BJ (cell line): Measurements from ENCODE around the gene RBBP4. TPM values are rescaled to one million over a fixed set of nuclear protein-coding genes. Genes with fewer than 3 reads are reported as not detected.
"Not testable (repeated sequence)": the region's sequence is repeated elsewhere in the genome, so short reads cannot be mapped to it uniquely, and the experiment has no call there.

ENCODE experiments used
- CTCF ChIA-PET: fragments of 350-600 bp; formaldehyde crosslinking; extraction: SDS; loops from one replicate; lab custom pipeline; 2021; ENCODE audit warnings: antibody characterized with exemption, inconsistent platforms; lab: Yijun Ruan, JAX
- POLR2A ChIA-PET: fragments of 300-600 bp; sonication (Branson Sonifier 250); formaldehyde crosslinking; extraction: SDS; loops from one replicate; lab custom pipeline; 2021; ENCODE audit warnings: antibody characterized with exemption; lab: Charles Lee
- DNase-seq: peaks from one replicate; pipeline ENCODE4 v3.0.0-alpha.2; 2011; ENCODE audit warnings: low read depth
- H3K27me3 ChIP-seq: 2 replicates; pipeline ENCODE4 v1.6.0; 2011; ENCODE audit warnings: low read length; ENCODE audit not compliant: control insufficient read depth, insufficient read depth
- H3K36me3 ChIP-seq: 2 replicates; pipeline ENCODE4 v1.5.1; 2011; ENCODE audit warnings: low read length; ENCODE audit not compliant: control insufficient read depth, insufficient read depth
- H3K4me3 ChIP-seq: 2 replicates; pipeline ENCODE4 v1.5.1; 2011; ENCODE audit warnings: low read depth, mild to moderate bottlenecking, control low read depth, low read length
- CTCF ChIP-seq: IDR thresholded peaks from 2 replicates; pipeline ENCODE4 v1.5.1; 2011; ENCODE audit warnings: low read depth, mild to moderate bottlenecking, control low read depth, inconsistent platforms, low read length, moderate library complexity; ENCODE audit not compliant: insufficient read depth
- polyA plus RNA-seq: library from polyadenylated mRNA; depleted of rRNA; stranded (reverse); fragments of >200 nt; gene quantifications from 2 replicates; pipeline ENCODE4 v1.2.3, GENCODE V29; 2011

Gene RBBP4
- polyA plus RNA-seq, 1 experiment, result 67.0 TPM

DNA sequence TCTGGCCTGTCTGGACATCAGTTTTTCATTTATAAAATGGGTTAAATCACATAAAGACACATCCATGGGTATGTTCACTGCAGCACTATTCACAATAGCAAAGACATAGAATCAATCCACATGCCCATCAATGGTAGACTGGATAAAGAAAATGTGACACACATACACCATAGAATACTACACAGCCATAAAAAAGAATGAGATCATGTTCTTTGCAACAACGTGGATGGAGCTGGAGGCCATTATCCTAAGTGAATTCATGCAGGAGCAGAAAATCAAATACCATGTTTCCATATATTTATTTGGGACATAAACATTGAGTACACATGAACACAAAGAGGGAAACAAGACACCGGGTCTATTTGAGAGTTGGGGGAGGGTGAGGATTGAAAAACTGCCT lies 28.8 kb upstream of the RBBP4 start:
- ChIA-PET POLR2A (no interaction called here), CTCF (interaction anchor here (1.1 kb wide), 1 partner anchor 15 kb away, joined by 3 read pairs; no protein-coding TSS in a partner anchor)
- H3K27me3 ChIP-seq, result no peaks in the 10 kb centered on the region
- no peak for TF ChIP-seq CTCF
- no peaks in the 10 kb centered on the region; the same call in 1 of the 2 replicates for H3K36me3 ChIP-seq
- no peak overlapping the region for H3K4me3 ChIP-seq
- DNase-seq, result no peak

DNA sequence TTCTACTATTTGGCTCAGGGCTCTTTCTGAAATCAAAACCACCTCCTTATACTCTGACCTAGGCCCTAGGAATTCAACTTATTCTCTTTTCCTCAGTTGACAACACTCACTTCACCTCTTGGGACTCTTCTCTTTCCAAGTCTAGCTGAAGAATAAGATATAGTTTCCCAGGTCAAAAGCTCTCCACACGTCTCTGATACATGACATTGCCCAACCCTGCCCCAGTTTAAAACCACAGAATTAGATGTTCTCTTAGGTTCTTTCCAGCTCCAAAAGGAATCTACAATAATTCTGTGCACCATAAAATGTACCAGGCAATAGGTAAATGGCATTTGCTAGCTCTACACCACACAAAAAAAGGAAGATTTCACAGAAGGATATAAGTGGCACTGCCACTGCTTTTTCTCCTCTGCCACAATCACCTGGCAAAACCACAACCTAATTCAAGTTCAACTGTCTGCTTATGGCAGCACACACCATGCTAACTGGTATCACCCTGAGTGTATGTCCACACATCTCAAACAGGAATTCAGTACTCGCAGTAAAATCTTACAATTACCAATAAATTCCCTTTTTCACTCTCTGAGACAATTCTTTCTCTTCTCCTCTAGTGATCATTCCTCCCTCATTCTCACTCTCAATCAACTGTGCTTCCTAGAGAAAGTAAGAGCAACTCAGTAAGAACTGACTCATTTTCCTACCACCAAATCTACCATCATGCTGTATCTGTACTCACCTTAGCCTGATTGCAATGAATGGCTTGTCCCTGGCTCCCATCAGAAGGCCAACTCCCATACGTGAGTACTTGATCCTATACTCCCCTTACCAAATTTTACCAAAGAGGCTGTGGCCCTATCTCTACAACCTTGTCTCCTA lies 28.0 kb upstream of the RBBP4 start:
- DNase-seq, result no peak
- TF ChIP-seq CTCF, result no peak
- Histone ChIP-seq H3K4me3 (no peak overlapping the region), H3K27me3 (no peaks in the 10 kb centered on the region), H3K36me3 (peaks cover 2% of the 10 kb centered on the region; the same call in 1 of the 2 replicates)
- POLR2A ChIA-PET, result no interaction called here
- CTCF ChIA-PET, result interaction anchor here (1.1 kb wide), 1 partner anchor 14 kb away, joined by 3 read pairs; no protein-coding TSS in a partner anchor

- Histone ChIP-seq H3K27me3 (no peaks in the 10 kb centered on the region), H3K4me3 (no peak overlapping the region), H3K36me3 (peaks cover 2% of the 10 kb centered on the region; the same call in 1 of the 2 replicates)
- ChIA-PET POLR2A (no interaction called here), CTCF (no interaction called here)
- no peak for DNase-seq
- no peak for TF ChIP-seq CTCF
These were observed 27.2 kb upstream of the RBBP4 start for GRCh38 chr1:32623775-32624174.

- ChIA-PET POLR2A (no interaction called here), CTCF (no interaction called here)
- H3K27me3 ChIP-seq, result no peaks in the 10 kb centered on the region
- DNase-seq, result no peak
- peaks cover 2% of the 10 kb centered on the region; the same call in 1 of the 2 replicates for H3K36me3 ChIP-seq
- no peak for TF ChIP-seq CTCF
- no peak overlapping the region for H3K4me3 ChIP-seq
These were observed 24.8 kb upstream of the RBBP4 start for GRCh38 chr1:32626176-32626575.

- TF ChIP-seq CTCF, result no peak
- POLR2A ChIA-PET, result no interaction called here
- DNase-seq, result no peak
- CTCF ChIA-PET, result interaction anchor here (0.7 to 1.1 kb wide), 2 partner anchors 12 to 107 kb away, joined by 3 read pairs; no protein-coding TSS in a partner anchor
- H3K4me3 ChIP-seq, result no peak overlapping the region
- H3K27me3 ChIP-seq, result no peaks in the 10 kb centered on the region
- peaks cover 2% of the 10 kb centered on the region; the same call in 1 of the 2 replicates for H3K36me3 ChIP-seq
These were observed 23.3 kb upstream of the RBBP4 start for GRCh38 chr1:32627596-32628162.

DNA sequence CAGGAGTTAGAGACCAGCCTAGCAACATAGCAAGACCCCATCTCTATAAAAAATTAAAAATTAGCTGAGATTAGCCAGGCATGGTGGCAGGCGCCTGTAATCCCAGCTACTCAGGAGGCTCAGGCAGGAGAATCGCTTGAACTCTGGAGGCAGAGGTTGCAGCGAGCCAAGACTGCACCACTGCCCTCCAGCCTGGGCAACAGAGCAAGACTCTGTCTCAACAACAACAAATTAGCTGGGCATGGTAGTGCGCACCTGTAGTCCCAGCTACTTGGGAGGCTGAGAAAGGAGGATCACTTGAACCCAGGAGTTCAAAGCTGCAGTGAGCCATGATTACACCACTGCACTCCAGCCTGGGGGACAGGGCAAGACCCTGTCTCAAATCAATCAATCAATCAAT lies 20.8 kb upstream of the RBBP4 start:
- H3K27me3 ChIP-seq, H3K4me3 ChIP-seq, POLR2A ChIA-PET, CTCF ChIA-PET, DNase-seq, H3K36me3 ChIP-seq: not testable (repeated sequence)
